ENCODE data around the gene CDH3.

The CDH3 gene

GRCh38 chr16:68651136-68651535 is 6.0 kb downstream of the CDH3 start:
- DNase-seq (ENCODE audit: low read depth) = no peak

- no peak for DNase-seq (ENCODE audit: low read depth)
Observed at GRCh38 chr16:68652659-68653058, 7.5 kb downstream of the CDH3 start.

GRCh38 chr16:68655806-68656205 is 10.7 kb downstream of the CDH3 start:
- DNase-seq (ENCODE audit: low read depth) = no peak

GRCh38 chr16:68656751-68657150 is 11.6 kb downstream of the CDH3 start:
- no peak for DNase-seq (ENCODE audit: low read depth)

GRCh38 chr16:68658341-68658973 is 13.3 kb downstream of the CDH3 start:
- no peak for DNase-seq (ENCODE audit: low read depth)

- no peak for DNase-seq (ENCODE audit: low read depth)
Observed at GRCh38 chr16:68658974-68659360, 13.9 kb downstream of the CDH3 start.

- DNase-seq (ENCODE audit: low read depth) = no peak
Observed at GRCh38 chr16:68659412-68660358, 14.6 kb downstream of the CDH3 start.

GRCh38 chr16:68660359-68660795 is 15.3 kb downstream of the CDH3 start:
- DNase-seq (ENCODE audit: low read depth) = no peak

GRCh38 chr16:68662035-68662434 is 16.9 kb downstream of the CDH3 start:
- no peak for DNase-seq (ENCODE audit: low read depth)

GRCh38 chr16:68664297-68664696 is 19.2 kb downstream of the CDH3 start:
- DNase-seq (ENCODE audit: low read depth) = no peak

GRCh38 chr16:68665501-68665900 is 20.4 kb downstream of the CDH3 start:
- no peak for DNase-seq (ENCODE audit: low read depth)

GRCh38 chr16:68668266-68668665 is 23.2 kb downstream of the CDH3 start:
- DNase-seq (ENCODE audit: low read depth) = no peak

- no peak for DNase-seq (ENCODE audit: low read depth)
Observed at GRCh38 chr16:68676113-68676860, 31.2 kb downstream of the CDH3 start.

- DNase-seq (ENCODE audit: low read depth) = no peak
Observed at GRCh38 chr16:68681038-68681437, 35.9 kb downstream of the CDH3 start.

- no peak for DNase-seq (ENCODE audit: low read depth)
Observed at GRCh38 chr16:68685685-68686478, 40.8 kb downstream of the CDH3 start.

- no peak for DNase-seq (ENCODE audit: low read depth)
Observed at GRCh38 chr16:68686905-68687304, 41.8 kb downstream of the CDH3 start.

GRCh38 chr16:68689921-68690320 is 44.8 kb downstream of the CDH3 start:
- DNase-seq (ENCODE audit: low read depth) = no peak

- DNase-seq (ENCODE audit: low read depth) = no peak
Observed at GRCh38 chr16:68695575-68695974, 50.5 kb downstream of the CDH3 start.

GRCh38 chr16:68696514-68696913 is 51.4 kb downstream of the CDH3 start:
- no peak for DNase-seq (ENCODE audit: low read depth)

- no peak for DNase-seq (ENCODE audit: low read depth)
Observed at GRCh38 chr16:68698091-68698490, 53.0 kb downstream of the CDH3 start.

GRCh38 chr16:68700120-68700519 is 55.0 kb downstream of the CDH3 start:
- no peak for DNase-seq (ENCODE audit: low read depth)

- no peak for DNase-seq (ENCODE audit: low read depth)
Observed at GRCh38 chr16:68700831-68701230, 55.7 kb downstream of the CDH3 start.

All from stimulated activated CD8-positive, alpha-beta memory T cell treated with anti-CD3 and anti-CD28 coated beads, Interleukin-15, amount 100 ng/mL, for 24 hours (primary cell).